GM20000 (cell line): Measurements from ENCODE around the gene FHAD1.

Source experiments
- DNase-seq: peaks from one replicate; pipeline ENCODE4 v3.0.0; 2012; ENCODE audit warnings: low spot score
- TF ChIP-seq, protein P1 (sequence below): IDR thresholded peaks from 2 replicates; pipeline ENCODE4 v1.5.1; 2012; ENCODE audit warnings: mild to moderate bottlenecking, control low read depth; ENCODE audit errors: extremely low read depth, missing control alignments

FHAD1 gene

GRCh38 chr1:15226388-15227255 is 20.4 kb upstream of the FHAD1 start:
- TF ChIP-seq, protein P1, sequence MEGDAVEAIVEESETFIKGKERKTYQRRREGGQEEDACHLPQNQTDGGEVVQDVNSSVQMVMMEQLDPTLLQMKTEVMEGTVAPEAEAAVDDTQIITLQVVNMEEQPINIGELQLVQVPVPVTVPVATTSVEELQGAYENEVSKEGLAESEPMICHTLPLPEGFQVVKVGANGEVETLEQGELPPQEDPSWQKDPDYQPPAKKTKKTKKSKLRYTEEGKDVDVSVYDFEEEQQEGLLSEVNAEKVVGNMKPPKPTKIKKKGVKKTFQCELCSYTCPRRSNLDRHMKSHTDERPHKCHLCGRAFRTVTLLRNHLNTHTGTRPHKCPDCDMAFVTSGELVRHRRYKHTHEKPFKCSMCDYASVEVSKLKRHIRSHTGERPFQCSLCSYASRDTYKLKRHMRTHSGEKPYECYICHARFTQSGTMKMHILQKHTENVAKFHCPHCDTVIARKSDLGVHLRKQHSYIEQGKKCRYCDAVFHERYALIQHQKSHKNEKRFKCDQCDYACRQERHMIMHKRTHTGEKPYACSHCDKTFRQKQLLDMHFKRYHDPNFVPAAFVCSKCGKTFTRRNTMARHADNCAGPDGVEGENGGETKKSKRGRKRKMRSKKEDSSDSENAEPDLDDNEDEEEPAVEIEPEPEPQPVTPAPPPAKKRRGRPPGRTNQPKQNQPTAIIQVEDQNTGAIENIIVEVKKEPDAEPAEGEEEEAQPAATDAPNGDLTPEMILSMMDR, result no peak

DNA sequence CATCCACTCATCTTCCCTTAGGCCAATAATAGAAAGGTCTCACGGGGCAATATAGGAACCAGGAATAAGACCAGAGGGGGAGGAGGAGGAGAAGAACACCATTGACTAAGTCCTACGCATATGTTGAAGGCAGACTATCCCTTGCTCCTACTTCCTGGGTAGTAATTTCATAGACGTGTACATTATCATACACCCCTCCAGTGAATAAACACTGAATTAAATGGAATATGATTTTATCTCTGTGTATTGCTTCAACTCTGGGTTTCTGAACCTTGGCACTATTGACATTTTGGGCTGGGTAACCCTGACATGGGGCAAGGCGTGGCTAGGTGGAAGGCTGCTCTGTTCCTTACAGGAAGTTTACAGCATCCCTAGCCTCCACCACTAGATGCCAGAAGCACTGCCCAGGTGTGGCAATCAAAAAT is 17.3 kb upstream of the FHAD1 start:
- TF ChIP-seq, protein P1, result no peak
- no peak for DNase-seq

More at GRCh38 chr1:15226388-15227255, 20.4 kb upstream of the FHAD1 start:
- no peak for DNase-seq

GRCh38 chr1:15231714-15232201 is 15.3 kb upstream of the FHAD1 start:
- TF ChIP-seq, protein P1, result no peak
- peak; percentile 57 for DNase-seq

GRCh38 chr1:15233689-15234088 is 13.3 kb upstream of the FHAD1 start:
- TF ChIP-seq, protein P1, result no peak
- no peak for DNase-seq

DNA sequence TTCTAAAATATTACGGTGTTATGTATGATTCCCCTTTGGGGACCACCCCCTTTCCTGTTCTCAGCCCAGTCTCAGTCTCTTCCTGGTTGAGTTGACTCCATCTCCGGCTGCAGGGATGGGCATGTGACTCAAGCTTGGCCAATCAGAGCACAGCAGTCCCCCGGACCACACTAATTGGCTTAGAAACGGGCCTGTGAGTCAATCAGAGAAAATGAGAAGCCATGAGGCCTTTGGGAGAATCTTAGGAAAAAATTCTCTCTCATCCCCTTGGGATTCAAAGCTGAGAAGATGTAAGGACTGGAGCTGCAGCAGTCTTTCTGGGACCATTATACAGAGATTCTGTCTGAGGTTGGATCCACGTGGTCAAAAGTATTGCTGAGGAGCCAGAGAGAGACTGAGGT is 10.7 kb upstream of the FHAD1 start:
- TF ChIP-seq, protein P1, result no peak
- DNase-seq, result no peak

DNA sequence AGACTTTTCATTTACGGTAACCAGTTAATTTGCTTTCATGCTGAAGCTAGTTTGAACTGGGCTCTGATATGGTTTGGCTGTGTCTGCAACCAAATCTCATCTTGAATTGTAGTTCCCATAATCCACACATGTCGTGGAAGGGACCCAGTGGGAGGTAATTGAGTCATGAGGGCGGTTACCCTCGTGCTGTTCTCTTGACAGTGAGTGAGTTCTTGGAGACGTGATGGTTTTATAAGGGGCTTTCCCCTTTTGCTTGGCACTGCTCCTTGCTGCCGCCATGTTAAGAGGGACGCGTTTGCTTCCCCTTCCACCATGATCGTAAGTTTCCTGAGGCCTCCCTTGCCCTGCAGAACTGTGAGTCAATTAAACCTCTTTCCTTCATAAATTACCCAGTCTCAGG is 10.3 kb upstream of the FHAD1 start:
- TF ChIP-seq, protein P1, result no peak
- DNase-seq, result no peak

- DNase-seq, result no peak
- TF ChIP-seq, protein P1, result no peak
These were observed 8.2 kb upstream of the FHAD1 start for GRCh38 chr1:15238789-15239188.
